ENCODE measurements around the gene STXBP6.

- TF ChIP-seq CTCF (IDR thresholded peaks at IDR 0.05) (no peak), POLR2A (IDR thresholded peaks at IDR 0.05) (no peak), POLR2AphosphoS5 (IDR thresholded peaks at IDR 0.05) (no peak)
Observed at GRCh38 chr14:24820616-24821015, 229.3 kb downstream of the STXBP6 start.
